Esophagus (tissue), 2 donors: ENCODE measurements around the gene RBM39. TPM values are rescaled to one million over a fixed set of nuclear protein-coding genes. Genes with fewer than 3 reads are reported as not detected.

Experiments
- H3K27ac ChIP-seq, 2 donors: one replicate each; pipeline ENCODE4 v1.5.1; 2013; ENCODE audit warnings: low read depth in 2 of 2, mild to moderate bottlenecking in 2 of 2, inconsistent platforms in 1 of 2, low read length in 1 of 2, moderate library complexity in 1 of 2
- H3K27me3 ChIP-seq, 2 donors: one replicate each; pipeline ENCODE4 v1.6.1; 2013; ENCODE audit warnings: low read length in 2 of 2, control low read depth in 1 of 2, mild to moderate bottlenecking in 1 of 2; ENCODE audit not compliant: insufficient read depth in 2 of 2, control insufficient read depth in 1 of 2
- H3K36me3 ChIP-seq, 2 donors: one replicate each; pipeline ENCODE4 v1.6.1; 2013; ENCODE audit warnings: low read length in 1 of 2; ENCODE audit not compliant: control insufficient read depth in 2 of 2, insufficient read depth in 2 of 2
- H3K4me1 ChIP-seq, 2 donors: one replicate each; pipeline ENCODE4 v1.6.1; 2013; ENCODE audit warnings: low read length in 1 of 2; ENCODE audit not compliant: control insufficient read depth in 2 of 2, insufficient read depth in 2 of 2
- H3K4me3 ChIP-seq, 2 donors: one replicate each; pipeline ENCODE4 v1.5.1; 2013; ENCODE audit warnings: low read length in 2 of 2, mild to moderate bottlenecking in 2 of 2, low read depth in 1 of 2, moderate library complexity in 1 of 2
- H3K9me3 ChIP-seq, 2 donors: one replicate each; pipeline ENCODE4 v1.6.1; 2013; ENCODE audit warnings: mild to moderate bottlenecking in 2 of 2, low read depth in 1 of 2, low read length in 1 of 2, moderate library complexity in 1 of 2; ENCODE audit not compliant: control insufficient read depth in 2 of 2, insufficient read depth in 1 of 2
- WGBS, 2 donors: extraction: QIAGEN DNeasy Blood & Tissue Kit; methylation state at CpG; one replicate each; pipeline ENCODE4 v1.1.7; 2013; 5-methylcytosine and 5-hydroxymethylcytosine counted together
- polyA plus RNA-seq, 2 donors: library from polyadenylated mRNA; stranded (reverse); fragments of 200-250 nt; gene quantifications; one replicate each; pipeline ENCODE4 v1.2.3, GENCODE V29; 2013
- donor health status: healthy with polysubstance abuse.
- donor health status: Bipolar disorder and iron deficiency.

Gene RBM39
- polyA plus RNA-seq, 2 donors, result 164 to 335 TPM

DNA sequence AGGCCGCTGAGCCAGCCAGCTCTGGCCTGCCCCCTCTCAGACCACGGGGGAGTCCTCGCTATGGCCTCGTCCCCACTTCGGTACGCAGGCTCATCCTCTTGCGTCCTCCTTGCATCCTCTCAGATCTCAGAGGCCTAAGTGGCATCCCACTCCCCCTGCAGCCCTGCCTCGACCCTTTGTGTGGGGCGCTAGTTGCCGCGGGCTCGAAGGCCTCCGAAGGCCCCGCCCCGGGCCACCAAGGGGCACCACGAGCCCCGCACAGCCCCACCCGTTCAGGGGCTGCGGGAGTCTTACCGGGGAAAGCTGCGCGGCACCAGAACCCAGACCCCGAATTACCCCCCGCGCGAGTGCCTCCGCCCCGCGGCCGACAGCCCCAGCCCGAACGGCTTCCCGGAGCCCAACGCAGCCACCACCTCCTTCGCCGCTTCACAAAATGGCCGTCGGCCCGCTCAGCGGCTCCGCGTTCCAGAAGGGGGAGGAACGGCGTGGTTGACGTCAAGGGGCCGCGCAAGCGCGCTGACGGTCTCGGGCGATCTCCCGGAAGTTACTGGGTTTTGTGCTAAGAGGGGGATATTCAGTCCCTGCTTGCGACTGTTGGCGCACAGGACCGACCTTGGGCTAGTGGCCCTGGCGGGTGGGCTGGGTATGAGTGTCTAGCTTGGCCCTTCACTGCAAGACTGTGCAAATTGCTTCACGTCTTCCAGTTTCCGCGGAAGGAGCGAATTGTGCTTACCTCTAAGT, 77.4 kb downstream of the RBM39 start, which contains the start of the genes CPNE1 and RBM12:
TSS of gene CPNE1 (minus strand) at position 435 of the 741 bp plus-strand sequence. CDS start 31,977 bp downstream, outside the sequence.
TSS of gene RBM12 (minus strand) at position 435 of the 741 bp plus-strand sequence. CDS start 9,578 bp downstream, outside the sequence.
- H3K27ac ChIP-seq, result peak within 1 kb of the TSS; percentile 94 to 99
- WGBS, 2 donors, result 1% methylated on average over 58 to 61 of the region's 61 CpGs

DNA sequence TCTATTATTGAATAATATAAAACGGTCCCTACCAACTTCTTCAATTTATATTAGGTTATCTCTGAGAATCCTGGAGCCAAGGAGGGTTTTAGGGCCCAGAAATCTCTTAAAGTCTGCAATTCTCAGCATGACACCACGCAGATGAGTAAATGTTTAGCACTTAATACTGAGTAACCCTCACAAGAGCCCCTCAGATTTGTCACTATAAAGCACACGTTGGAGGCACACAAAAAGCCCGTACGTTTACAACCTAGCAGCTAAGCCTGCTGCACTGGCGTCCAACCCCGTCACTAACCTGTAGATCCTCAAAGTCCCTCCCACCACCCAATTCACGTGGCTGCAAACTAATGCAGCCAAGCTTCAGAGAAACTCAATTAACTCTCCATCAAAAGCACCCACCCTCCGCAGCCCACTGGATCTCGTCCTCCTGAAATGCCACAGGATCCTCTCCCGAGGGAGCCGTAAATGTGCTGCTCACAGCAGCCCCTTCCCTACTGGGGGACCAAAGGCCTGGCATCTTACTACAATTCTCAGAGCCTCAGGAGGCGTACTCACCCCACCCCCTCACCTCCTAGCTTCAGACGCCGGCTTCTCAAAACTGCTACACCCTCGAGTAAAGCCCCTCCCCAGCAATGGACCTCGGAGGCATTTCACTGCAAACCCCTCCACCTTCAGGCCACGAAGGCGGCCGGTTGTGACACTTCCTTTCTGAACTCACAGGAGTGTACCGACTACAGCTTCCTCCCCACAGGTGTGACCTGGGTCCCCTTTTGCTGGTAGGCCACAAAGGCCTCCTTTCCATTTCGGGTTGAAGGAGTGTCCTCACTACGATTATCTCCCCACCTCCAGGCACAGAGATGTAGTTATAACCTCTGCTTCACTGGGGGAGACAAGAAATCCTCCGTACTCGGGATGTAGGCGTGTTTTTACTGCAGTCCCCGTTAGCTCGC, 78.3 kb downstream of the RBM39 start:
- H3K27ac ChIP-seq, result peak overlapping the region; percentile 94 to 99
- H3K9me3 ChIP-seq, result no peaks in the 10 kb centered on the region
- H3K27me3 ChIP-seq, result no peaks in the 10 kb centered on the region
- H3K36me3 ChIP-seq, result no peaks in the 10 kb centered on the region
- WGBS, 2 donors, result 0 to 1% methylated on average over 28 of the region's 28 CpGs
- H3K4me3 ChIP-seq, result peak overlapping the region; percentile 93 to 96
- no peaks in the 10 kb centered on the region for H3K4me1 ChIP-seq

More for the DNA sequence above, 77.4 kb downstream of the RBM39 start, which contains the start of the genes CPNE1 and RBM12:
- Histone ChIP-seq H3K27me3 (no peaks in the 10 kb centered on the region), H3K4me3 (peak within 1 kb of the TSS; percentile 93 to 96), H3K4me1 (no peaks in the 10 kb centered on the region), H3K9me3 (no peaks in the 10 kb centered on the region), H3K36me3 (peaks cover 5 to 6% of the 10 kb centered on the region in 2 donors)

- Histone ChIP-seq H3K27ac (no peak overlapping the region), H3K9me3 (no peaks in the 10 kb centered on the region), H3K27me3 (no peaks in the 10 kb centered on the region), H3K36me3 (no peaks in the 10 kb centered on the region), H3K4me3 (peak overlapping the region in 1 of 2 donors; percentile 96), H3K4me1 (no peaks in the 10 kb centered on the region)
- WGBS, 2 donors, result 13% methylated on average over 2 of the region's 2 CpGs
Measured at GRCh38 chr20:35662551-35662950, 79.5 kb downstream of the RBM39 start.

GRCh38 chr20:35661908-35662307, 80.2 kb downstream of the RBM39 start:
- H3K27ac ChIP-seq, result no peak overlapping the region
- no peaks in the 10 kb centered on the region for H3K4me1 ChIP-seq
- 18 to 25% methylated on average over 3 of the region's 3 CpGs for WGBS, 2 donors
- H3K27me3 ChIP-seq, result no peaks in the 10 kb centered on the region
- H3K9me3 ChIP-seq, result no peaks in the 10 kb centered on the region
- H3K4me3 ChIP-seq, result peak overlapping the region in 1 of 2 donors; percentile 25
- no peaks in the 10 kb centered on the region for H3K36me3 ChIP-seq

DNA sequence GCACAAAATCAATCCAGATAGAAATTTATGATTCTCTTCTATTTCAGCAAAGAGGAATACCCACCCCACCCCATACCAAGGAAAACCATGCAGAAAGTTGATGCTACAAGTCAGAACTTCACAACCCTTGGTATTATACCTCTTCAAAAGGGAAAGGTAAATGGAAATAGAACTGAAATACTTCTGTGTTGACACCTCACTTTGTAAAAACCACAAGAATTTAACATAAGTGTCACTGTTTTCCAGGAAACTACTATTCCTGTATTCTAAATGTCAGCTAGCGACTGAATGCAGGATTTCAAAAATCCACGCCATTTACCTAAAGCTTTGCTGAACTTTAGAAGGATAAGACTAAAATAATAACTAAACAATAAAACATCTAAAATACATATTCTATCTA, 81.0 kb downstream of the RBM39 start:
- Histone ChIP-seq H3K36me3 (no peaks in the 10 kb centered on the region), H3K4me1 (no peaks in the 10 kb centered on the region), H3K4me3 (no peak overlapping the region), H3K27me3 (no peaks in the 10 kb centered on the region), H3K9me3 (no peaks in the 10 kb centered on the region), H3K27ac (no peak overlapping the region)
- WGBS, 2 donors, result 50 to 73% methylated on average over 2 of the region's 2 CpGs

- no peak overlapping the region for H3K4me3 ChIP-seq
- H3K9me3 ChIP-seq, result no peaks in the 10 kb centered on the region
- H3K27ac ChIP-seq, result no peak overlapping the region
- no peaks in the 10 kb centered on the region for H3K36me3 ChIP-seq
- H3K27me3 ChIP-seq, result no peaks in the 10 kb centered on the region
- no peaks in the 10 kb centered on the region for H3K4me1 ChIP-seq
- 91 to 92% methylated on average over 10 of the region's 10 CpGs for WGBS, 2 donors
Measured at GRCh38 chr20:35660122-35660937, 81.7 kb downstream of the RBM39 start.

- Histone ChIP-seq H3K9me3 (no peaks in the 10 kb centered on the region), H3K36me3 (peaks cover 3 to 17% of the 10 kb centered on the region in 2 donors), H3K27ac (no peak overlapping the region), H3K27me3 (no peaks in the 10 kb centered on the region), H3K4me1 (no peaks in the 10 kb centered on the region), H3K4me3 (no peak overlapping the region)
- 18 to 28% methylated on average over 1 of the region's 1 CpG for WGBS, 2 donors
Measured at GRCh38 chr20:35657271-35657670, 84.8 kb downstream of the RBM39 start.

GRCh38 chr20:35654415-35654814, 87.6 kb downstream of the RBM39 start:
- no peak overlapping the region for H3K4me3 ChIP-seq
- H3K27me3 ChIP-seq, result no peaks in the 10 kb centered on the region
- H3K36me3 ChIP-seq, result peaks cover 3 to 17% of the 10 kb centered on the region in 2 donors
- H3K9me3 ChIP-seq, result no peaks in the 10 kb centered on the region
- no peaks in the 10 kb centered on the region for H3K4me1 ChIP-seq
- H3K27ac ChIP-seq, result no peak overlapping the region
- WGBS, 2 donors, result 95 to 97% methylated on average over 9 of the region's 9 CpGs

DNA sequence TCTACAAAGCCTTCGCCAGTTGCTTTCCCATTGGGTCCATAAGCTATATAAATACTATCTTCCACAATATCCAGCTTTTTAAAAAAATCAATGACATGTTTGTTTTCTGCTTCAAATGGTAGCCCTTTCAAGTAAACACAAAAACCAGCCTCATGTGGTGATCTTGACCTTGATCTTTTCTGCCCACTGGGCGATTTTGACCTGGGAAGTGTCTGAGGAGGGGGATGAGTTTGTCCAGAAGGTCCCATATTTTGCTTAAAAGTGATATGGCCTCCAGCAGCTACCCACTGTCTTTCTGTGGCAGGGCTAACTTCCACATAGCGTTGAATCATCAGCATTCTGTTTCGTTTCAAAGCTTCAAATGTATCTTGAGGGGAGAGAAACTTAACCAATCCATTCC, 88.2 kb downstream of the RBM39 start:
- no peak overlapping the region for H3K27ac ChIP-seq
- no peak overlapping the region for H3K4me3 ChIP-seq
- H3K36me3 ChIP-seq, result peaks cover 3 to 17% of the 10 kb centered on the region in 2 donors
- H3K4me1 ChIP-seq, result no peaks in the 10 kb centered on the region
- no peaks in the 10 kb centered on the region for H3K9me3 ChIP-seq
- H3K27me3 ChIP-seq, result no peaks in the 10 kb centered on the region
- 91% methylated on average over 4 of the region's 4 CpGs for WGBS, 2 donors
